K562 (cell line): Measurements from ENCODE around the gene CCDC34. TPM values are rescaled to one million over a fixed set of nuclear protein-coding genes. Genes with fewer than 3 reads are reported as not detected.
A peak's percentile ranks its signal among the peaks of the same experiment; 100 is the strongest.

ENCODE experiments used
- ATAC-seq: fragments of 200-7000 bp; cut with Tn5 transposase; 3 replicates; pipeline ENCODE4 v1.9.1; 2020; ENCODE audit warnings: moderate library complexity
- BruUV-seq: library from RNA; stranded (reverse); fragments of 400-500 nt; replicated peaks from 2 replicates; lab custom pipeline; 2021; lab: Mats Ljungman, UMichigan
- CTCF ChIA-PET: fragments of 300-600 bp; formaldehyde crosslinking; extraction: SDS; loops from one replicate; lab custom pipeline; 2021; ENCODE audit warnings: low intra/inter-chr PET ratio; lab: Yijun Ruan, JAX
- POLR2A ChIA-PET: fragments of 300-600, 350-650 bp; sonication (Branson Sonifier 250); formaldehyde crosslinking; extraction: SDS; loops from one replicate; lab custom pipeline; 2021; ENCODE audit warnings: antibody characterized with exemption, inconsistent platforms; lab: Yijun Ruan, JAX
- DNase-seq, 4 experiments: peaks; one replicate each; pipeline versions ENCODE4 v3.0.0 to v3.0.0-alpha.2; 2011 to 2018; ENCODE audit warnings: low spot score in 3 of 4, mixed read lengths in 3 of 4; ENCODE audit errors: extremely low read depth in 1 of 4
- FAIRE-seq: peaks from 2 replicates; lab custom pipeline; 2011; peaks lifted over from hg19 to GRCh38; lab: Jason Lieb, UNC
- H2AFZ ChIP-seq: 2 replicates; pipeline ENCODE4 v1.6.0; 2011; ENCODE audit warnings: low read depth, low read length, control low read depth, inconsistent platforms
- H3K27ac ChIP-seq: fragments of 200-600 bp; 3 replicates; pipeline ENCODE4 v1.8.0; 2011; ENCODE audit warnings: low read depth, mild to moderate bottlenecking, control low read depth, inconsistent platforms, low read length, moderate library complexity, mixed read lengths; ENCODE audit errors: extremely low read depth
- H3K27me3 ChIP-seq, 2 experiments: fragments of 300-600 bp in 1 of 2; 2 replicates in 1 of 2; 3 replicates in 1 of 2; pipeline versions ENCODE4 v1.6.0 to v1.8.0; 2011; ENCODE audit warnings: inconsistent platforms in 2 of 2, low read length in 2 of 2, mild to moderate bottlenecking in 1 of 2, mixed read lengths in 1 of 2, moderate library complexity in 1 of 2; ENCODE audit not compliant: control insufficient read depth in 2 of 2, insufficient read depth in 2 of 2
- H3K36me3 ChIP-seq: fragments of 300-600 bp; 3 replicates; pipeline ENCODE4 v1.8.0; 2011; ENCODE audit warnings: mild to moderate bottlenecking, low read length, inconsistent platforms; ENCODE audit not compliant: control insufficient read depth, insufficient read depth
- H3K4me1 ChIP-seq, 2 experiments: fragments of 200-600 bp in 1 of 2; replicated peaks in 1 of 2; 2 replicates in 1 of 2; 3 replicates in 1 of 2; pipeline versions ENCODE4 v1.5.1 to v1.8.0; 2011; ENCODE audit warnings: inconsistent platforms in 2 of 2, low read length in 2 of 2, mild to moderate bottlenecking in 1 of 2, mixed read lengths in 1 of 2, moderate library complexity in 1 of 2; ENCODE audit not compliant: control insufficient read depth in 2 of 2, insufficient read depth in 2 of 2
- H3K4me2 ChIP-seq: 2 replicates; pipeline ENCODE4 v1.6.1; 2011; ENCODE audit warnings: low read length, control low read depth, inconsistent platforms, mixed read lengths; ENCODE audit not compliant: insufficient read depth
- H3K4me3 ChIP-seq: fragments of 200-600 bp; sonication (generic), shearing (Covaris generic); 2 replicates; pipeline ENCODE4 v1.5.1; 2016; ENCODE audit warnings: control low read depth, inconsistent platforms
- H3K79me2 ChIP-seq: fragments of 200-600 bp; 3 replicates; pipeline ENCODE4 v1.8.0; 2011; ENCODE audit warnings: low read length, inconsistent platforms; ENCODE audit not compliant: control insufficient read depth, insufficient read depth
- H3K9ac ChIP-seq, 2 experiments: 2 replicates each; pipeline versions ENCODE4 v1.6.0 to v1.6.1; 2011; ENCODE audit warnings: low read depth in 2 of 2, low read length in 2 of 2, control low read depth in 1 of 2, inconsistent platforms in 1 of 2, mild to moderate bottlenecking in 1 of 2, mixed read lengths in 1 of 2; ENCODE audit not compliant: insufficient read depth in 1 of 2
- H3K9me1 ChIP-seq: one replicate; pipeline ENCODE4 v1.6.0; 2011; ENCODE audit warnings: inconsistent platforms, mild to moderate bottlenecking, low read length, moderate library complexity; ENCODE audit not compliant: control insufficient read depth, insufficient read depth
- H3K9me3 ChIP-seq: replicated peaks from 2 replicates; pipeline ENCODE4 v1.5.1; 2011; ENCODE audit warnings: low read depth, low read length, inconsistent platforms; ENCODE audit not compliant: control insufficient read depth, insufficient read depth
- H4K20me1 ChIP-seq: replicated peaks from 2 replicates; pipeline ENCODE4 v1.6.1; 2011; ENCODE audit warnings: low read length, inconsistent platforms, mixed read lengths; ENCODE audit not compliant: control insufficient read depth, insufficient read depth
- C11orf30 ChIP-seq: fragments of 450-650 bp; IDR thresholded peaks from 2 replicates; pipeline ENCODE4 v1.6.1; 2016; ENCODE audit warnings: low read depth, mild to moderate bottlenecking
- CUX1 ChIP-seq: fragments of 200-800 bp; sonication (Bioruptor generic); IDR thresholded peaks from 2 replicates; pipeline ENCODE4 v1.6.1; 2016; ENCODE audit warnings: missing genetic modification characterization, missing compliant biosample characterization
- HLTF ChIP-seq: fragments of 450-650 bp; IDR thresholded peaks from 2 replicates; pipeline ENCODE4 v1.6.1; 2016
- LCOR ChIP-seq: sonication (generic); formaldehyde crosslinking; IDR thresholded peaks from 2 replicates; pipeline ENCODE4 v1.8.0; 2022; ENCODE audit warnings: mild to moderate bottlenecking, missing genetic modification reagents
- MAFF ChIP-seq: IDR thresholded peaks from 2 replicates; pipeline ENCODE4 v1.6.1; 2012; ENCODE audit warnings: low read length, improper control_type of control experiment
- MYBL2 ChIP-seq, 2 experiments: fragments of 450-650 bp in 1 of 2; sonication (generic) in 1 of 2; formaldehyde crosslinking in 1 of 2; IDR thresholded peaks; 2 replicates each; pipeline versions ENCODE4 v1.6.1 to v1.8.1; 2017 to 2022; ENCODE audit warnings: borderline replicate concordance in 1 of 2, inconsistent platforms in 1 of 2, low read depth in 1 of 2, mild to moderate bottlenecking in 1 of 2, missing genetic modification reagents in 1 of 2, moderate library complexity in 1 of 2
- PBX2 ChIP-seq, 2 experiments: IDR thresholded peaks in 1 of 2; conservative IDR thresholded peaks in 1 of 2; 2 replicates each; pipeline ENCODE4 v1.6.1; 2016; ENCODE audit warnings: low read depth in 2 of 2, mild to moderate bottlenecking in 1 of 2, missing compliant biosample characterization in 1 of 2, missing genetic modification characterization in 1 of 2, moderate library complexity in 1 of 2
- SMARCC2 ChIP-seq: fragments of 450-650 bp; IDR thresholded peaks from 2 replicates; pipeline ENCODE4 v1.6.1; 2017; ENCODE audit warnings: antibody characterized with exemption, moderate library complexity, mild to moderate bottlenecking, low read depth
- SMC3 ChIP-seq: conservative IDR thresholded peaks from 2 replicates; pipeline ENCODE4 v1.6.1; 2011; ENCODE audit warnings: low read depth, low read length, improper control_type of control experiment; ENCODE audit not compliant: insufficient read depth
- TRIM25 ChIP-seq: fragments of 450-650 bp; IDR thresholded peaks from 2 replicates; pipeline ENCODE4 v1.7.0; 2016; ENCODE audit warnings: borderline replicate concordance
- ZEB2 ChIP-seq: fragments of 450-650 bp; IDR thresholded peaks from 2 replicates; pipeline ENCODE4 v1.6.1; 2016
- ZNF316 ChIP-seq: fragments of 450-650 bp; IDR thresholded peaks from 2 replicates; pipeline ENCODE4 v1.6.1; 2016
- WGBS: fragments of 100-300 bp; shearing (Covaris generic); methylation state at CpG from one replicate; pipeline ENCODE4 v1.1.6; 2016; ENCODE audit warnings: low coverage, mixed read lengths; ENCODE audit not compliant: insufficient coverage; ENCODE audit errors: missing lambda C conversion rate; 5-methylcytosine and 5-hydroxymethylcytosine counted together
- in situ Hi-C: fragments of 300-500 bp; cut with MboI; formaldehyde crosslinking; loops from 4 replicates; pipeline ENCODE4 v1.15.0; 2018; ENCODE audit warnings: inconsistent platforms, mixed read lengths
- intact Hi-C: fragments of 100-400 bp; cut with micrococcal nuclease; formaldehyde crosslinking; loops from 2 replicates; pipeline ENCODE4 v1.14.2; 2022
- polyA plus RNA-seq, 8 experiments: library from polyadenylated mRNA; depleted of rRNA in 4 of 8; stranded (reverse) in 5 of 8; unstranded in 3 of 8; fragments of >200 nt; fragmentation: Nextera tagmentation in 2 of 8; fragmentation: Illumina TruSeq in 1 of 8; extraction: Ambion mirVana in 2 of 8; extraction: Trizol in 1 of 8; gene quantifications; 2 replicates each; pipeline versions ENCODE4 v1.2.1 to v1.2.3, GENCODE V29; 2011 to 2014; ENCODE audit warnings: inconsistent platforms in 1 of 8, missing spikeins in 1 of 8
- total RNA-seq, 7 experiments: library from RNA; depleted of rRNA in 6 of 7; stranded (reverse); fragments of >200 nt in 6 of 7; fragmentation: Illumina TruSeq in 2 of 7; extraction: Trizol in 2 of 7; gene quantifications; 2 replicates each; pipeline versions ENCODE4 v1.2.1 to v1.2.3, GENCODE V29; 2011 to 2021; ENCODE audit warnings: low replicate concordance in 1 of 7

Gene CCDC34
- total and polyA plus RNA-seq, 9 of the 15 experiments (the other 6 are each of a cell fraction or from before 2014, with no cell fraction given), result 6.2 to 42.0 (median 15.7) TPM

GRCh38 chr11:27363576-27364117 is 632 bp upstream of the CCDC34 start:
- intact Hi-C loops, result no loop called here
- Histone ChIP-seq H3K79me2 (peaks cover 14% of the 10 kb centered on the region; the same call in 2 of the 3 replicates), H3K27ac (no peak overlapping the region), H3K4me3 (peak overlapping the region; percentile 67), H3K27me3 (no peaks in the 10 kb centered on the region), H3K4me2 (peak overlapping the region; percentile 87), H4K20me1 (no peaks in the 10 kb centered on the region), H3K4me1 (peaks cover 11 to 24% of the 10 kb centered on the region in 2 experiments), H3K9me1 (no peaks in the 10 kb centered on the region), H2AFZ (peak overlapping the region; percentile 87), H3K9ac (peak overlapping the region; percentile 73 to 97; a peak in 3 of 4 replicates), H3K9me3 (no peaks in the 10 kb centered on the region), H3K36me3 (no peaks in the 10 kb centered on the region; the same call in 2 of the 3 replicates)
- no TSS peak for BruUV-seq
- 47% methylated on average over 13 of the region's 13 CpGs for WGBS
- POLR2A ChIA-PET, result interaction anchor here (1.0 to 1.3 kb wide), 3 partner anchors 10 to 149 kb away, joined by 3 to 4 read pairs (median 3); no protein-coding TSS in a partner anchor
- FAIRE-seq (no peak), DNase-seq (no peak), ATAC-seq (no peak)
- in situ Hi-C loops, result loop anchor here (5.0 kb wide), 1 partner anchor 119 kb away; no protein-coding TSS in a partner anchor
- CTCF ChIA-PET, result no interaction called here
- no peak for TF ChIP-seq HLTF
- no peak for TF ChIP-seq SMC3
- TF ChIP-seq LCOR (CRISPR knock-in tag), result peak; percentile 3; the same call in 1 of the 2 replicates
- TF ChIP-seq PBX2 (CRISPR knock-in tag; IDR thresholded peaks at IDR 0.05; ENCODE audit: low read depth), result no peak
- 0 out of 2 replicates have a peak, but pooled peaks have one; percentile 9 for TF ChIP-seq PBX2 (tag; conservative IDR thresholded peaks at IDR 0.05; ENCODE audit: low read depth)
- TF ChIP-seq ZEB2, result no peak
- peak; percentile 51; the same call in 1 of the 2 replicates for TF ChIP-seq MAFF
- TF ChIP-seq SMARCC2, result no peak
- peak; percentile 92 for TF ChIP-seq ZNF316
- TF ChIP-seq MYBL2 (IDR thresholded peaks at IDR 0.05; ENCODE audit: low read depth), result no peak
- no peak for TF ChIP-seq MYBL2 (CRISPR knock-in tag; IDR thresholded peaks at IDR 0.05; ENCODE audit: borderline replicate concordance)
- TF ChIP-seq CUX1, result no peak
- peak; percentile 85 for TF ChIP-seq C11orf30
- no peak for TF ChIP-seq TRIM25
